Activated B cell treated with CpG ODN at 0.5 μM for 24 hours (primary cell): ENCODE measurements around the gene GOLGA1. TPM values are rescaled to one million over a fixed set of nuclear protein-coding genes. Genes with fewer than 3 reads are reported as not detected.

Source experiments
- ATAC-seq: fragments of 200-7000 bp; cut with Tn5 transposase; one replicate; pipeline ENCODE4 v1.10.0; 2021; ENCODE audit warnings: low read depth, mild to moderate bottlenecking, moderate library complexity
- CTCF ChIA-PET: fragments of 350-600 bp; sonication (Branson Sonifier 250); formaldehyde crosslinking; loops from one replicate; lab custom pipeline; 2021; ENCODE audit warnings: antibody characterized with exemption; lab: Charles Lee
- POLR2A ChIA-PET: fragments of 350-600 bp; sonication (Branson Sonifier 250); formaldehyde crosslinking; loops from one replicate; lab custom pipeline; 2021; ENCODE audit warnings: antibody characterized with exemption; lab: Charles Lee
- DNase-seq: peaks from one replicate; pipeline ENCODE4 v3.0.0; 2022
- H3K27ac Mint-ChIP-seq: one replicate; pipeline ENCODE4 v1.8.0; 2020; ENCODE audit warnings: mixed read lengths
- H3K27me3 Mint-ChIP-seq: one replicate; pipeline ENCODE4 v1.8.0; 2021; ENCODE audit warnings: mixed read lengths
- H3K36me3 Mint-ChIP-seq: one replicate; pipeline ENCODE4 v1.8.0; 2021; ENCODE audit warnings: low read depth, mixed read lengths
- H3K4me1 Mint-ChIP-seq: one replicate; pipeline ENCODE4 v1.8.0; 2021; ENCODE audit warnings: mixed read lengths
- H3K4me3 Mint-ChIP-seq: one replicate; pipeline ENCODE4 v1.8.0; 2020; ENCODE audit warnings: mild to moderate bottlenecking, mixed read lengths
- H3K9me3 Mint-ChIP-seq: one replicate; pipeline ENCODE4 v1.8.0; 2020; ENCODE audit warnings: mixed read lengths
- CTCF ChIP-seq: fragments of 200-600 bp; IDR thresholded peaks from one replicate; pipeline ENCODE4 v1.8.0; 2022; ENCODE audit warnings: antibody characterized with exemption, mild to moderate bottlenecking
- intact Hi-C: fragments of 100-400 bp; cut with micrococcal nuclease; formaldehyde crosslinking; loops from one replicate; pipeline ENCODE4 v1.15.1; 2024
- total RNA-seq: library from RNA; stranded (reverse); gene quantifications from 2 replicates; pipeline ENCODE4 v1.2.3, GENCODE V29; 2022

GOLGA1 gene
- total RNA-seq, 1 donor from 2014 or later, result 14.0 TPM

- Mint-ChIP-seq H3K36me3 (peaks cover 59% of the 10 kb centered on the region), H3K4me3 (no peak overlapping the region), H3K27me3 (no peaks in the 10 kb centered on the region), H3K4me1 (no peaks in the 10 kb centered on the region), H3K9me3 (no peaks in the 10 kb centered on the region), H3K27ac (no peak overlapping the region)
- POLR2A ChIA-PET, result no interaction called here
- CTCF ChIA-PET, result no interaction called here
- no peak for DNase-seq
- no peak for ATAC-seq
- intact Hi-C loops, result loop anchor here (10.0 kb wide), 1 partner anchor 475 kb away; no protein-coding TSS in a partner anchor
- no peak for TF ChIP-seq CTCF
These were observed 41.0 kb downstream of the GOLGA1 start for GRCh38 chr9:124899845-124900244.

- Mint-ChIP-seq H3K27ac (no peak overlapping the region), H3K27me3 (no peaks in the 10 kb centered on the region), H3K9me3 (no peaks in the 10 kb centered on the region), H3K36me3 (peaks cover 66% of the 10 kb centered on the region), H3K4me1 (no peaks in the 10 kb centered on the region), H3K4me3 (no peak overlapping the region)
- CTCF ChIA-PET, result interaction anchor here (1.1 kb wide), 1 partner anchor 124 kb away, joined by 3 read pairs; no protein-coding TSS in a partner anchor
- POLR2A ChIA-PET, result no interaction called here
- no peak for DNase-seq
- ATAC-seq, result no peak
- intact Hi-C loops, result loop anchor here (10.0 kb wide), 1 partner anchor 477 kb away; no protein-coding TSS in a partner anchor
- TF ChIP-seq CTCF, result no peak
These were observed 43.1 kb downstream of the GOLGA1 start for GRCh38 chr9:124897570-124898460.

GRCh38 chr9:124894741-124895170, 46.1 kb downstream of the GOLGA1 start:
- ChIA-PET POLR2A (interaction anchor here (1.0 kb wide), 1 partner anchor 24 kb away, joined by 5 read pairs; no protein-coding TSS in a partner anchor), CTCF (interaction anchor here (1.4 to 5.3 kb wide), 4 partner anchors 33 to 122 kb away, joined by 3 to 31 read pairs (median 18); partner anchors contain the start of genes ARPC5L, NR6A1, RPL35 and WDR38)
- ATAC-seq (peak; percentile 85), DNase-seq (no peak)
- no peak for TF ChIP-seq CTCF
- intact Hi-C loops, result loop anchor here (1.0 to 10.0 kb wide), 6 partner anchors 26 to 480 kb away; partner anchors contain the start of genes RPL35 and WDR38
- Mint-ChIP-seq H3K36me3 (peaks cover 81% of the 10 kb centered on the region), H3K27ac (peak overlapping the region; percentile 50), H3K27me3 (no peaks in the 10 kb centered on the region), H3K4me1 (no peaks in the 10 kb centered on the region), H3K9me3 (no peaks in the 10 kb centered on the region), H3K4me3 (no peak overlapping the region)

- POLR2A ChIA-PET, result interaction anchor here (0.6 to 1.2 kb wide), 3 partner anchors 24 to 34 kb away, joined by 3 to 5 read pairs (median 3); partner anchors contain the start of gene RPL35
- Mint-ChIP-seq H3K36me3 (peaks cover 80% of the 10 kb centered on the region), H3K27ac (no peak overlapping the region), H3K4me3 (no peak overlapping the region), H3K9me3 (no peaks in the 10 kb centered on the region), H3K27me3 (no peaks in the 10 kb centered on the region), H3K4me1 (no peaks in the 10 kb centered on the region)
- ATAC-seq (no peak), DNase-seq (no peak)
- CTCF ChIA-PET, result interaction anchor here (1.1 to 5.3 kb wide), 6 partner anchors 32 to 277 kb away, joined by 3 to 31 read pairs (median 6); partner anchors contain the start of genes ARPC5L, NR6A1, OLFML2A and RPL35
- intact Hi-C loops, result loop anchor here (1.0 to 10.0 kb wide), 6 partner anchors 25 to 481 kb away; partner anchors contain the start of genes RPL35 and WDR38
- TF ChIP-seq CTCF, result no peak
These were observed 46.7 kb downstream of the GOLGA1 start for GRCh38 chr9:124894035-124894740.
